Activated CD4-positive, alpha-beta T cell treated with anti-CD3 and anti-CD28 coated beads for 48 hours (primary cell): Measurements from ENCODE around the gene PRCP.
"Not testable (repeated sequence)": the region's sequence is repeated elsewhere in the genome, so short reads cannot be mapped to it uniquely, and the experiment has no call there.

Experiments used
- DNase-seq: peaks from one replicate; pipeline ENCODE4 v3.0.0-alpha.2; 2020

PRCP gene

GRCh38 chr11:82869657-82870056 lies 30.6 kb downstream of the PRCP start:
- no peak for DNase-seq

- peak; percentile 86 for DNase-seq
Measured at GRCh38 chr11:82867495-82868082, 32.6 kb downstream of the PRCP start.

- DNase-seq: no peak
Measured at GRCh38 chr11:82865841-82866240, 34.4 kb downstream of the PRCP start.

GRCh38 chr11:82864268-82864667 lies 36.0 kb downstream of the PRCP start:
- DNase-seq: peak; percentile 29

GRCh38 chr11:82863209-82863608 lies 37.0 kb downstream of the PRCP start:
- DNase-seq: no peak

DNA sequence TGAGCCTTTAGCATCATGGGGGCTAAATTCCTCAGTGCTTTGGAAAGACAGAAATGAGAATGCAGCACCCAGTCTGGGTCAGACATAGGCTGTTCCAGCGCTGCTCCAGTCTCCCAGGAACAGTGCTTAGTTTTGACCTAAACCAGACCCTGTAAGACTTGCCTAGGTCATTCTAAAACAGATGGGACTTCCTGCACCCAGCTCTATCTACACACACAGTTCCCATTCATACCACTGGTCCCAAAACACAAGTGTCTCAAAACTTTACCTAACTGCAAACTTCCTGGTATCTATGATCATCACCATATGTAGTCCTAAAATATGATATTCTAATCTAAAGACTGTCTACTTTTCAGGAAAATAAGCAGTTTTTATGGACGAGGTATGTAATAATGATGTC lies 37.9 kb downstream of the PRCP start:
- DNase-seq: no peak

- DNase-seq: no peak
Measured at GRCh38 chr11:82859750-82860149, 40.5 kb downstream of the PRCP start.

DNA sequence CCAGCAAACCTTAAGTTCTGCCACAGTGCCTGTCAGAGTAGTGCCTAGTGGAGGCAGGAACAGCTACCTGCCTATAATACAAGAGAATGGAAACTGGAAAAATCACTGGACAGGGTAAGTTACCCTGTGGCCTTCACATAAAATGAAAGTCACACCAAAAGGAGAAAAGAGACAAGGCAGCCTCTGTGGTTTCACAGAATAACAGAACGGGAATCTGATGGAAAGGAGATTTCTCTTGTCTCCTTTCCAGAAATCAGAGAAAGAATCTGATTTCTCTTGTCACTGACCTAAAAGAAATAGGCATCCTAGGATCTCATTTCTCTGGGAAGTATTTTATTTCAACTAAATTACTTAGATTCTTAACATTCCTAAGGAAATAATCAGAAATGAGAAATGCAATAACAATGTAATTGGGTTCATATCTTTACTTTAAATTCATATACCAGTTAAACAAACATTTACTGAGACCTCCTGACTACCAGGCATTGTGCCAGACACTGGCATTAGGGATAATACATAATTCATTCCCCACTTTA lies 41.6 kb downstream of the PRCP start:
- DNase-seq: no peak

GRCh38 chr11:82858133-82858532 lies 42.1 kb downstream of the PRCP start:
- DNase-seq: no peak

- no peak for DNase-seq
Measured at GRCh38 chr11:82857145-82857544, 43.1 kb downstream of the PRCP start.

- DNase-seq: no peak
Measured at GRCh38 chr11:82855616-82856015, 44.6 kb downstream of the PRCP start.

DNA sequence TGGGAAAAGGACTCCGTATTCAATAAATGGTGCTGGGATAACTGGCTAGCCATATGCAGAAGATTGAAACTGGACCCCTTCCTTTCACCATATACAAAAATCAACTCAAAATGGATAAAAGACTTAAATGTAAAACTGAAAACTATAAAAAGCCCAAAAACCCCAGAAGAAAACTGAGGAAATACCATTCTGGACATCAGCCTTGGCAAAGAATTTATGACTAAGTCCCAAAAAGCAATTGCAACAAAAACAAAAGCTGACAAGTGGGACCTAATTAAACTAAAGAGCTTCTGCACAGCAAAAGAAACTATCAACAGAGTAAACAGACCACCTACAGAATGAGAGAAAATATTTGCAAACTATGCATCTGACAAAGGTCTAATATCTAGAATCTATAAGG lies 45.3 kb downstream of the PRCP start:
- not testable (repeated sequence) for DNase-seq

DNA sequence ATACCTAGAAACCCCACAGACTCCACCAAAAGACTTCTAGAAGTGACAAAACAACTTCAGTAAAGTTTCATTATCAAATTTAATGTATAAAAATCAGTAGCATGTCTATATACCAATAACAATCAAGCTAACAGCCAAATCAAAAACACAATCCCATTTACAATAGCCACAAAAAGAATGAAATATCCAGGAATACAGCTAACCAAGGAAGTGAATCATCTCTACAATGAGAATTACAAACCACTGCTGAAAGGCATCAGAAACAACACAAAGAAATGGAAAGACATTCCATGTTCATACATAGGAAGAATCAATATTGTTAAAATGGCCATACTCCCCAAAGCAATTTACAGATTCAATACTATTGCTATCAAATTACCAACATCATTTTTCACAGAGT lies 46.0 kb downstream of the PRCP start:
- DNase-seq: no peak

- no peak for DNase-seq
Measured at GRCh38 chr11:82848829-82849228, 51.4 kb downstream of the PRCP start.

- DNase-seq: no peak
Measured at GRCh38 chr11:82845356-82846353, 54.6 kb downstream of the PRCP start.

DNA sequence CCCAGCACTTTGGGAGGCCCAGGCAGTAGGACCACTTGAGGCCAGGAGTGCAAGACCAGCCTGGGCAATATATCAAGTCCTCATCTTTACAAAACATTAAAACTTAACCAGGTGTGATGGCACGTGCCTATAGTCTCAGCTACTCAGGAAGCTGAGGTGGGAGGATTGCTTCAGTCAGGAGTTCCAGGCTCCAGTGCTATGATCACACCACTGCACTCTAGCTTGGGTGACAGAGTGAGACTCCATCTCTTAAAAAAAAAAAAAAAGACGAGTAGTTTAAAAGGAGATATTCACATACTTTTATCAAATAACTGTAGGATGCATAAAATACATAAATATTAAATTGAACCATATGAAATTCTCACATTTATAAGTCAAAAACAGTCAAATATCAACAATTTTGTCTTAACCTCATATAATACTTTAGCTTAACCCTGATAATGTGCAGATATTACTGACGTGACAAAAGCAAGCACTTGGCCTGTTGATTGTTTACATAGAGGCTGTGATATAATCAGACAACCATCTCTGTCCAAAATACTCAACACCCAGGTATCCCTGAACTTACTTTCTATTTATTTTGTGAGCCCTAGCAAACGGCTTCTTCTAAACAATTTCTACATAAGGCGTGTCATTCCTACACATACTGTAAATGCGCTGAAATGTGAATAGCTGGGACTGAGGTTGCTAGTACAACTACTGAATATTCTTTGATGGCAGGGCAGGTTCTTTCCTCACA lies 57.0 kb downstream of the PRCP start:
- DNase-seq: no peak

GRCh38 chr11:82842019-82842418 lies 58.2 kb downstream of the PRCP start:
- DNase-seq: no peak

DNA sequence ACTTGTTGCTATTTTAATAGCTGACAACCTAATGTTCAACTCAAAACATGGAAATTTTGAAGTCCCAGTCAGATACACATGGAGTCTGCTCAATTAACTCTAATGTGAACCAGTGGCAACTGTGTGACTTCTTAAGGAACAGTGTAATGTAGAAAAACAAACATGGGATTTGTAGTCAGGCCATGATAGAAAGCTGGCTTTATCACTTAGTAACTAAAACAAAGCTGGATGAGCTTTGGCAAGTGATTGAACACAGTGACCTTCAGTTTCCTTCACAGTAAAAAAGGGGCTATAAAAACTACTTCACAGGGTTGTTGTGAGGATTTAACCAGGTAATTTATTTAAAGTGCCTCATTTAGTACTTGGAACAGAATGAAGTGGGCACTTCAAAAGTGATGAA lies 62.6 kb downstream of the PRCP start:
- DNase-seq: no peak

DNA sequence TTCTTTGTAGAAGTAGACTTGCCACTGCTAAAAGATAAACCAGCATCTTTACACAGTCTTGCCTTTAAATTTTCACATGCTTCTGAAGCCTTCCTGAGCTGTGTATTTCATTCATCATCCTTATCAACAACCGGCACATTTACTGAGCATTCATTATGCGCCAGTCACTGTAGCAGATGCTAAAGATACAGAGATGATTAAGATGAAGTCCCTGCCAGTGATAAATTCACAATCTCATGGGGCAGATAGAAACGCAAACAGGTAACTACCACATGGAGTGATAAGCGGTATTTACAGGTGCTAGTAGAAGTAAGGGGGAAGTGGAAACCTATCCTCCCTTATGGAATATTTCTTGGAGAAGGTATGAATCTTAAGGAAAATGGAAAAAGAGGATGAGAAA lies 67.2 kb downstream of the PRCP start:
- DNase-seq: no peak

DNA sequence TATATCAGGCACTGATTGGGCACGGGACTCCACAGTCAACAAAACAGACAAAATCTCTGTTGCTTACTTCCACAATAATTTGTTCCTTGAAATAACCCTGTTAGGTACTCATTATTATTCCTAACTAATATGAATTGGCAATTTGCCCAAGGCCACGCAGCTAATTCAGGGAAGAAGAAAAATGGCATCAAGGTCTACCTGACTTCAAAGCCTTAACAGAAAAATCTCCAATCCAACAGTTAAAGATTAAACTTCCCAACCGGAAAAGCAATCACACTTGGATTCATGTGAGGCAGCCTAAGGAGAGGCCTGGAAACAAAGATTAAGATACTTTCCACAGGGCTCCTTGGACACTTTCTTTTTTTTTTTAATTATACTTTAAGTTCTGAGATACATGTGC lies 68.9 kb downstream of the PRCP start:
- DNase-seq: no peak

DNA sequence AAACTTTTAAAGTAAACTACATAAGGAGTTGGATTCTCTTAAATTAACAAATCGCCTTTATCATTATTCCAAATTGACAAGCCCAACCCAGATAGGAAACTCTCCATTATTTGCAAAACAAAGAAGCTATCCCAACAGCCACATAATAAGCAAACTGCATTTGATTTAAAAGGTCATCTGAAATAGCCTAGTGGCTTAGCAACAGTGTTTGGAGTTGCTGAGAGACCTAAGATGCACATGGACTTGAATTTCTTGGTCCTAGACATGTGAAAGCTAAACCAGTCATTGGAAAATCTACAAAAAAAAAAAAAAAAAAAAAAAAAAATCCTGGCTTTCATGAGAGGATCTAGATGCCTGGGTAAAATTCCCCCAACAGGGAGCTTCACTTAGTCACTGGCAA lies 69.5 kb downstream of the PRCP start:
- DNase-seq: no peak

DNA sequence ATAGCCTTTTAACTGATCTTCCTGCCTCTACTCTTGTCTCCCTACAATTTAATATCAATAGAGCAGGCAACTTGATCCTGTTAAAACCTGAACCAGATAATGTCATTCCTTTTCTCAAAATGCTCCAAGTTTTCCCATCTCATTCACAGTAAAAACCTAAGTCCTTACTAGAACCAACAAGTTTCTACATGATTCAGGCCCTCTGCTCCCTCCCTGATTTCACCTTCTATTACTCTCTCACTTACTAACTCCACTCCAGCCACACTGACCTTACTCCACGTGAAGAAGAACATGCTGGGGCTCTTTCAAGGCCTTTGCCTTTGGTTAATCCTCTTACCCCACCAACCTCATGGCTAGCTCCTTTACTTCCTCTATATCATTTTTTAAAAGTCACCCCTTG lies 71.1 kb downstream of the PRCP start:
- DNase-seq: no peak

GRCh38 chr11:82828472-82828871 lies 71.8 kb downstream of the PRCP start:
- no peak for DNase-seq
